Measurements from ENCODE around the gene INSIG1.

DNA sequence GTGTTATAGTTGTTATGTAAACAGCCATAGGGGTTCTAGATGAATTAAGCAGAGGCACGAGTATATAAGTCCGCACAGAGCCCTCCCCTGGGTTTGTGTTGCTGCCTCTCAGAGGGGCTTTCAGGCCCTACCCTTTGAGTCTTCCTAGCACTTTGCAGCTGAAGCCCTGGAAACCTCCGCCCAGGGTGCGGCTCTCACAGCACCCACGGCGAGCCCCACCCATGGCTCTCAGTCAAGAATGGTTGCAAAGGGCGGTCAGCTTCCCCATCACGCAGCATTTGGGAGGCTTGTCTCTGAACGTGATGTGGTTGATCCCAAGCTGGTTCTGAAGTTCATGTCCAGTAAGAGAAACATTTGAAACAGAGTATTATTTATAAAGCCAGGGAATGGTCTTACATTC is 18.8 kb upstream of the INSIG1 start:
- no peak for TF ChIP-seq POLR2A (IDR thresholded peaks at IDR 0.05)
- TF ChIP-seq, protein P1, sequence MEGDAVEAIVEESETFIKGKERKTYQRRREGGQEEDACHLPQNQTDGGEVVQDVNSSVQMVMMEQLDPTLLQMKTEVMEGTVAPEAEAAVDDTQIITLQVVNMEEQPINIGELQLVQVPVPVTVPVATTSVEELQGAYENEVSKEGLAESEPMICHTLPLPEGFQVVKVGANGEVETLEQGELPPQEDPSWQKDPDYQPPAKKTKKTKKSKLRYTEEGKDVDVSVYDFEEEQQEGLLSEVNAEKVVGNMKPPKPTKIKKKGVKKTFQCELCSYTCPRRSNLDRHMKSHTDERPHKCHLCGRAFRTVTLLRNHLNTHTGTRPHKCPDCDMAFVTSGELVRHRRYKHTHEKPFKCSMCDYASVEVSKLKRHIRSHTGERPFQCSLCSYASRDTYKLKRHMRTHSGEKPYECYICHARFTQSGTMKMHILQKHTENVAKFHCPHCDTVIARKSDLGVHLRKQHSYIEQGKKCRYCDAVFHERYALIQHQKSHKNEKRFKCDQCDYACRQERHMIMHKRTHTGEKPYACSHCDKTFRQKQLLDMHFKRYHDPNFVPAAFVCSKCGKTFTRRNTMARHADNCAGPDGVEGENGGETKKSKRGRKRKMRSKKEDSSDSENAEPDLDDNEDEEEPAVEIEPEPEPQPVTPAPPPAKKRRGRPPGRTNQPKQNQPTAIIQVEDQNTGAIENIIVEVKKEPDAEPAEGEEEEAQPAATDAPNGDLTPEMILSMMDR (IDR thresholded peaks at IDR 0.05) = no peak

Measured in esophagus squamous epithelium (tissue), 4 donors.